ENCODE data around the gene NBAS. TPM values are rescaled to one million over a fixed set of nuclear protein-coding genes. Genes with fewer than 3 reads are reported as not detected.

Gene NBAS
- total RNA-seq, 1 experiment from 2014 or later: 32.5 TPM

GRCh38 chr2:15200581-15200980, 360.6 kb downstream of the NBAS start:
- Histone ChIP-seq H2BK5ac (ENCODE audit: insufficient read length, low read length) (no peak overlapping the region), H2BK120ac (ENCODE audit: low read depth, low read length, poor library complexity, severe bottlenecking) (no peak overlapping the region), H3K27ac (ENCODE audit: insufficient read length, low read depth, low read length) (no peak overlapping the region), H4K8ac (replicated peaks; ENCODE audit: insufficient read length, low read depth, low read length) (no peak overlapping the region), H3K79me1 (ENCODE audit: insufficient read depth, low read depth, low read length, poor library complexity, severe bottlenecking) (no peaks in the 10 kb centered on the region), H4K5ac (ENCODE audit: insufficient read length, low read depth, low read length) (no peak overlapping the region), H3K4me2 (ENCODE audit: insufficient read depth, insufficient read length, low read length) (no peak overlapping the region), H3K18ac (ENCODE audit: insufficient read length, low read depth, low read length) (no peak overlapping the region), H3K4ac (ENCODE audit: low read depth, low read length) (no peak overlapping the region), H3K79me2 (ENCODE audit: insufficient read depth, low read length) (no peaks in the 10 kb centered on the region), H3K27me3 (ENCODE audit: insufficient read depth, low read length) (no peaks in the 10 kb centered on the region), H3K4me1 (ENCODE audit: insufficient read depth, low read length) (no peaks in the 10 kb centered on the region), H3K56ac (ENCODE audit: insufficient read length, low read depth, low read length) (no peak overlapping the region), H3K14ac (ENCODE audit: insufficient read depth, low read length) (no peak overlapping the region), H3K23ac (ENCODE audit: insufficient read length, low read depth, low read length) (no peak overlapping the region), H2AFZ (ENCODE audit: low read length) (no peak overlapping the region), H3K23me2 (ENCODE audit: insufficient read length, low read depth, low read length, poor library complexity, severe bottlenecking) (no peaks in the 10 kb centered on the region), H4K91ac (ENCODE audit: insufficient read length, low read depth, low read length) (no peak overlapping the region), H2BK15ac (ENCODE audit: low read depth, low read length) (no peak overlapping the region), H2BK20ac (ENCODE audit: low read depth, low read length, poor library complexity, severe bottlenecking) (no peak overlapping the region), H2BK12ac (ENCODE audit: insufficient read length, low read depth, low read length) (no peak overlapping the region), H3K9me3 (ENCODE audit: control insufficient read depth, low read depth, low read length) (no peaks in the 10 kb centered on the region), H4K20me1 (ENCODE audit: control insufficient read depth, insufficient read depth, insufficient read length) (no peaks in the 10 kb centered on the region), H3K9ac (ENCODE audit: extremely low read depth, insufficient read length, low read length) (no peak overlapping the region), H3T11ph (ENCODE audit: low read length) (no peak overlapping the region), H2AK5ac (ENCODE audit: insufficient read length, low read length) (no peak overlapping the region)
- Mint-ChIP-seq H3K9me3 (no peaks in the 10 kb centered on the region; a peak in 1 of 5 replicates), H3K36me3 (ENCODE audit: insufficient read depth in 1 of 3, low read depth in 3 of 3) (peaks cover 0 to 2% (median under 1%) of the 10 kb centered on the region in 3 experiments; a peak in 2 of 7 replicates), H3K27ac (no peak overlapping the region), H3K27me3 (ENCODE audit: low read depth) (no peaks in the 10 kb centered on the region), H3K4me3 (no peak overlapping the region), H3K4me1 (no peaks in the 10 kb centered on the region)
- DNase-seq: no peak
- no peak for TF ChIP-seq CTCF (conservative IDR thresholded peaks at IDR 0.05)
